DMS53 treated with DMSO at 0.1 percent for 48 hours (cell line): ENCODE data around the gene SUN3.
"Not testable (repeated sequence)": the region's sequence is repeated elsewhere in the genome, so short reads cannot be mapped to it uniquely, and the experiment has no call there.

ENCODE experiments used
- DNase-seq: peaks from one replicate; lab custom pipeline; 2025; ENCODE audit not compliant: unreplicated experiment; lab: John Stamatoyannopoulos, UW

Gene SUN3

DNA sequence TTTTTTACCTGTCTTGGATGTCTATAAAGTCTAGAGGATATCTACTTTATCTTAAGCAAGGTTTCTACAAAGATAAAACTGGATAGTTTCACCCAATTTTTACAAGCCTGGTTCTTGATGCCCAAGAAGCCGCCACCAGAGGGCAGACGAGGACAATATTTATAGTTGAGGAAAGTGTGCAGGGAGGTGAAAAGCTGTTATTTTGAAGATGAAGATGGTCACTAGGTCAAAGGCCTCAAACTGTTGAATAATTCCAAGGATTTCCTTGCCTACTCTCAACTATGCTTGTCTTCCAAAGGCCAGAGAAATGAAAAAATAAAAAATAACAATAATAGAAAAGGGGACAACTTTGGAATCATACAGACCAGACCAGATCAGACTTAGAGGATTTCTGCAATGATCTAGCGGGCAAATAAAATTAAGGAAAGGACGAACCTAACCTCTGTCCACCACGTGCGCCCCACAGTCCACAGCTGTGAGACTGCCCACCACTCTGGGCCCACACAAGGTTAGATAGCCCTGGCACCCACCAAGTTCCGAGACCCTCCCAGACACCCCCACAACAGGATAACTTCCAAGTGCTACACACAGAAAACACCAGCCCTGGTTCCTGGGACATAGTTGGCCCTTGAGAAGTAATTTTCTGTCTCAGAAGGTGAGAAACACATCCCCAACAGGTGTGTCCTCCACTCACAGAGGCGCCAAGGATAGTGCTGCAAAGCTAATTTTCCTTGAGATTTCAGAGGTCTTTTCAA, 83.5 kb downstream of the SUN3 start:
- peak; percentile 36 for DNase-seq

DNA sequence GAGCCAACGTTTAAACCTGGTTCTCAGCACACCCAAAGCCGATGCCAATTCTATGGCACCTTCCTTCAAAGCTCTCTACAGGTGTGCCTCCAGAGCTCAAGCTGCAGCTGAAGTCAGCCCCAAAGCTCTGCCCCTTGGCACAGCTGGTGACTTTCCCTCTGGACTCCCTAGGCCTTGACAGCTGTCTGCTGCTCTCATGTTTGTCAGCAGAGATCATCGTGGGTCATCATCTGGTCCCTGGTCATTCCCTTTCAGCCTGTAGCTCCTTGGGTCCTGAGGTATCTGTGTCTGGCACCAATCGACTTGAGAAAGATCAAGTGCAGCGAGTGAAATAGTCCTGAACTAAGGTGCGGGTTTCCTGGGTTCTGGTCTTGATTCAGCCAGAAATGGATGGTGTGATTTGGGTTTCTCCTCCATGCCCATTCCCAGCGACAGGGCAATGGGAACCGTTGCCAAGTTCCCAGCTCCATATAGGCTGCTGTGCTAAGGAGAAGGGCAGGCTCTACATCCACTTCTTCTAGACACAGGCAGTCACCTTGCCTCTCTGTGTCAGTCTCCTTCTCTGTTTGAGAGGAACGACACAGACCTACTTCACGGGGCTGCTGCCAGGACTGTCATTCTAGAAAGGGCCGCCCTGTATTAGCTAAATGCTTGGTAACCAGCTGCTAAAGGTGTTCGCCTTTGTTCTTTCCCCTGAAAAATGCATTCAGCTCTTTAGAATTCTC, 84.2 kb downstream of the SUN3 start:
- DNase-seq: no peak

GRCh38 chr7:47943676-47944474, 85.0 kb downstream of the SUN3 start:
- no peak for DNase-seq

DNA sequence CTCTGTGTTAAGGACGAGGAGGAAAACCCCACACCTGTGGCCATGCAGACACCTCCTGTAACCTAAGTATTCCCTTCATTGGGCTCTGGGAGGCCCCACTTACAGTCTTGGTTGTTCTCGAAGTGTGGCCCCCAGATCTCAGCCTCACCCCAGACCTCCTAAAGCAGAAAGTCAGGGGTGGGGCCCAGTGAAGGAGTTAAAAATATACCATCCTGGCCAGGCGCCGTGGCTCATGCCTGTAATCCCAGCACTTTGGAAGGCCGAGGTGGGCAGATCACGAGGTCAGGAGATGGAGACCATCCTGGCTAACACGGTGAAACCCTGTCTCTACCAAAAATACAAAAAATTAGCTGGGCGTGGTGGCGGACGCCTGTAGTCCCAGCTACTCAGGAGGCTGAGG, 86.3 kb downstream of the SUN3 start:
- DNase-seq: not testable (repeated sequence)

DNA sequence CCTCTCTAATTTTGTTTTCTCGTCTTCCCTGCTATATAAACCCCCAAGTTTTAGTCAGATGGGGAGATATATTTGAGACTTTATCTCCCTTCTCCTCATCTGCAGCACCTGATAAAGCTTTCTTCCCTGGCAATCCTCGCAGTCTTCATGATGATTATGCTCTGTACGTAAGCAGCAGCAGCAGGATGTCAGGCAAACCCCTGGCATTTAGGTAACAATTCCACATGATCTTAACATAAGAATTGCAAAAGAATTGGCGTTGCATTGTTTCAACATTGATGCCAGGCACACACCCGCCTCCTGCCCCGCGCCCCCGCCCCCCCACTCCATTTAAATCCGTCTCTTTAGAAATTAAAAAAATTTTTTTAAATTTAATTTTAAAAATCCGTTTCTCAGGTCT, 86.8 kb downstream of the SUN3 start:
- DNase-seq: no peak

DNA sequence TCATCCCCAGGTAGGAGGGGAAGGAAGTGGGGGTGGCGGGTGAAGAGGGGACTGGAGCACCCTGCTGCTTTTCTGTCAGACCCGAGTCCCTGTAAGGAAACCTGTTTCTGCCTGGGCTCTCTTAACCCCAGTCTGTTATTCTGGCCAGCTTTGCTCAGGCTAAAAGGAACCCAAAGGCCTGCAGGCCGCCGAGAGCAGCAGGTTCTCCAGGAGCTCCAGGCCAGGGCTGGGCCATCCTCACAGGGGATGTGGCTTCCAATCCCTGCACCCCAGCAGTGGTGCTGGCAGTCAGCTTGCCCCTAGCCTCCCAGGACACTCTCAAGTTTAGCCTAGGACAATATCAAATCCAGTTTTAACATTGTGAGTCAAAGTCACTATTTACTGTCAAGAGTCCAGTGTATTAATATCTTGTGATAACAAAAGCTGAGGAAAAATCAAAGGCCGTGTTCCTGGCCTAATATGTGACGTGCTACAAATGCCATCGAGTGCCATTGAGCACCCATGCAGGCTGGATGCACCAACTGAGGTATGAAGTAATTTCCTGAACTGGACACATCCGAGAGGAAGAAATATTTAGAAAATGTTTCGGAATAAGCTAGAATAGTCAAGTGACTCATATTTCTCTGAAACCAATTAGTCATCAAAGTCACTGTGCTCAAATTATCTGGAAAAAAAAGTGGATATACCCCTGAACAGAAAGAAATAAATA, 87.6 kb downstream of the SUN3 start:
- no peak for DNase-seq

DNA sequence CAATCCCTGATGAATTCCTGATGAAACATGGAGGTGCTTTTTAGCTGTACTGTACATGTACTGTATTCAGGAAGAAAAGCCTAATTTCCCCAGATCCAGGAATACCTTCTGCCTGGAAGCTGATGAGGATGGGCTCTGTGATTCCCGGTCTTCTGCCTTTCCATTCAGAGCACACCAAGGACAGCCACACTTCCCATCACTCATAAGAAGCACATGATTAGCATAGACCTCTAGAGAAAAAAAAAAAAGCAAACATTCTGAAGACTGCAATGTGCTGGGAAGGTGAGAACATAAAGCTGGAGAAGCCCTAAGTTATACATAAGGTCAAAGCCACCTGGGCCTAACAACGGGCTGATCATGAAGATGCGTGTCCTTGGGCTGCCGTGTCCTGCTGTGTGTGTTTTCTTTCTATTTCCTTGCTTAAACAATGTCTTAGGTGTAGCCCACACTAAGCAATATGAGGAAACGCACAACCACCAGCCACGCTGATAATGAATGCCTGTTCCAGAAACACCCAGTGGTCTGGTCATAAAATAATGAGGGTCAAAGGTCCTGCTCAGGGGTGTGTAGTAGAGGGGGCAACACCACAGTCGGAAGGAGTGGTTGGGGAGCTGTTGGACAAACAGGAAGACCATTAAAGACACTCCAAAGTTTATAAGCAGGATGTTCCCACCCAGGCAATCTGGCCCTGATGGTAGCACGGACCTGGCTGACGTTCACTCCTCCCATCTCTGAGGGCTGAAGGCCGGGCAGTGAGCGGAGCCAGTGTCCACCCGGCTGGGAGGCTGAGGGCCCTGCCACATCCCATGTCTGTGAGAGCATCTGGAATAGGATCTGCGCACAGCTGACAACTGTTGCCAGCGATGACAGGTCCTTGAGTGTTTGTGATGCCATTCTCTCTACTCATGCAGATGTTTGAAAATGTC, 88.6 kb downstream of the SUN3 start:
- no peak for DNase-seq

- DNase-seq: no peak
These were observed 89.4 kb downstream of the SUN3 start for GRCh38 chr7:47939425-47940036.

DNA sequence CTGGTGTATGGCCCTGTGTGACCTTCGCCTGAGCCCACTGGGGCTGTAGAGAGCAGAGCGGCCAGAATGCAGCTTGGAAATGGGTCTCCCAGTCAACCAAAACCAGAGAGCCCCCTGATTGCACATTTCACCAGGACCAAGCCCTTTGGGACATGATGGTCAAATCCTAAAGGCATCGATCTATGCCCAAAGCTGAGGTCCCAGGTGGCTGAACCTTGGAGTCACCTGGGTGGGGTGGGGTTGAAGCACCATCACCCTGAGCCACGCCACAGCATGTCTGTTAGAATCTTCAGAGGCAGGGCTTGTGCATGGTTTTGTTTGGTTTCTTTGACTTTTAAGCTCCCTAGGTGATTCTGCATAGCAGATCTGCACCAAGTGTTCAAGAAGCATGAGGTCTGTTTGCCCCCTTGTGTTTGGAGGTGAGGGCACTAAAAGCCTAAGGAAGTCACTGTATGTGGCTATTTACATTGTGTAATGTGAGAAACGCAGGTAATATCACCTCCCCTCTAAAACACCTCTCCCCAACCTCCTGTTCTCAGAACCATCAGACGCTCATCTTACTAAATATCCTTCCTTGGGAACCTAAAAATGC, 90.2 kb downstream of the SUN3 start:
- DNase-seq: no peak

DNA sequence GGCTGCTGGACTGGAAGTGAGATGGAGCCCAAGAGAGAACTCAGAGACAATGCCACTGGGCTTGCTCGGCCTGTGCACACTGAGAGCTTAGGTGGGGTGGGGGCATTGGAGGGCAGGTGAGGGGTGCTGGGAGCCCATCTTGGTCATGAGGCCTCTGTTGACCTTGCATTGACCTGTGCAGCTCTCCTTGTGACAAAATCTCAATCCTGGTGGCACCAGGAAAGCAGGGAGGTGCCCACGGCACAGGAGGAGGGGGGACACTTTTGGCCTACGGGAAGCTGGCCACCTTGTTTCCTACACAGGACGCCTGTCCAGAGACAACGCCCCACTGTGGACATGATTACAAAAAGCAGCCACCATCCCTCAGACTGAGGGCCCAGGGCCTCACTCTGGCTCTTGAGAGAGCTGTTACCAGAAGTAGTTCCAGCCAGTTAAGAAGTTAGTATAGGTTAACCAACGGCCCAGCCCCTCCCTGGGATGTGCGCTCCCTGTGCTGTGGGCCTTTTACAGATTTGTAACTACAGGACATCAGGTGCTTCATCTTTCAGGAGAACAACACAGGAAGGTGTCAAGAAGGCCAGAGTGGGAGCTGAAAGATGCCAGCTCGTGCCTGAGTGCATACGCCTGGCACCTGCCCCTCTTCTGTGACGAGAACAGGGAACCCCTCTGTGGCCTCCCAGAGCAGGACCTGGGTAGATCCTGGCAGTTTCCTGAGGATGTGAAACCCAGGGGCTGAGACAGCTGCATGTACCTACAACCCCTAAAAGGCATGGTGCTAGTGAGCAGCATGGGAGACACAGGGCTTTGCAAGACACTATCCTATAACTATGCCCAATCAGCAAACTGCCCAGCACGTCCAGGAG, 91.0 kb downstream of the SUN3 start:
- DNase-seq: no peak
